Astrocyte (in vitro differentiated cells and primary cell): ENCODE results near the gene PPIAL4G. TPM values are rescaled to one million over a fixed set of nuclear protein-coding genes. Genes with fewer than 3 reads are reported as not detected.
A peak's percentile ranks its signal among the peaks of the same experiment; 100 is the strongest.
"Not testable (repeated sequence)": the region's sequence is repeated elsewhere in the genome, so short reads cannot be mapped to it uniquely, and the experiment has no call there.

Experiments used
- DNase-seq: peaks from one replicate; pipeline ENCODE4 v3.0.0-alpha.2; 2010; ENCODE audit warnings: low read depth
- FAIRE-seq: peaks from 2 replicates; lab custom pipeline; 2011; peaks lifted over from hg19 to GRCh38; lab: Jason Lieb, UNC
- H2AFZ ChIP-seq: 2 replicates; pipeline ENCODE4 v1.6.0; 2012; ENCODE audit warnings: low read depth, low read length, inconsistent platforms
- H3K27ac ChIP-seq: 2 replicates; pipeline ENCODE4 v1.5.1; 2011; ENCODE audit warnings: low read depth, low read length, inconsistent platforms
- H3K27me3 ChIP-seq: 2 replicates; pipeline ENCODE4 v1.6.0; 2011; ENCODE audit warnings: low read length, inconsistent platforms; ENCODE audit not compliant: insufficient read depth
- H3K36me3 ChIP-seq: 2 replicates; pipeline ENCODE4 v1.5.1; 2011; ENCODE audit warnings: low read length, inconsistent platforms; ENCODE audit not compliant: insufficient read depth
- H3K4me1 ChIP-seq: 2 replicates; pipeline ENCODE4 v1.5.1; 2011; ENCODE audit warnings: low read length, inconsistent platforms; ENCODE audit not compliant: insufficient read depth
- H3K4me2 ChIP-seq: 2 replicates; pipeline ENCODE4 v1.6.0; 2012; ENCODE audit warnings: low read length, inconsistent platforms
- H3K4me3 ChIP-seq: 2 replicates; pipeline ENCODE4 v1.5.1; 2011; ENCODE audit warnings: low read depth, mild to moderate bottlenecking, low read length, inconsistent platforms; ENCODE audit not compliant: insufficient read depth
- H3K79me2 ChIP-seq: 2 replicates; pipeline ENCODE4 v1.6.0; 2012; ENCODE audit warnings: mild to moderate bottlenecking, low read length, inconsistent platforms; ENCODE audit not compliant: insufficient read depth
- H3K9ac ChIP-seq: 2 replicates; pipeline ENCODE4 v1.6.0; 2012; ENCODE audit warnings: mild to moderate bottlenecking, low read length, inconsistent platforms
- H3K9me3 ChIP-seq: 2 replicates; pipeline ENCODE4 v1.5.1; 2012; ENCODE audit warnings: low read depth, mild to moderate bottlenecking, low read length, inconsistent platforms; ENCODE audit not compliant: insufficient read depth
- H4K20me1 ChIP-seq: 2 replicates; pipeline ENCODE4 v1.6.0; 2012; ENCODE audit warnings: low read length, inconsistent platforms; ENCODE audit not compliant: insufficient read depth
- H3K27ac Mint-ChIP-seq: one replicate; pipeline ENCODE4 v1.8.0; 2021; ENCODE audit warnings: mild to moderate bottlenecking, mixed read lengths; ENCODE audit not compliant: unreplicated experiment
- H3K27me3 Mint-ChIP-seq: one replicate; pipeline ENCODE4 v1.8.0; 2021; ENCODE audit warnings: low read depth, mixed read lengths; ENCODE audit not compliant: unreplicated experiment
- H3K36me3 Mint-ChIP-seq: one replicate; pipeline ENCODE4 v1.8.0; 2021; ENCODE audit warnings: low read depth, mixed read lengths; ENCODE audit not compliant: unreplicated experiment
- H3K4me1 Mint-ChIP-seq: one replicate; pipeline ENCODE4 v1.8.0; 2021; ENCODE audit warnings: low read depth, mixed read lengths; ENCODE audit not compliant: unreplicated experiment
- H3K4me3 Mint-ChIP-seq: one replicate; pipeline ENCODE4 v1.8.0; 2021; ENCODE audit warnings: mild to moderate bottlenecking, moderate library complexity, mixed read lengths; ENCODE audit not compliant: unreplicated experiment
- H3K9me3 Mint-ChIP-seq: one replicate; pipeline ENCODE4 v1.8.0; 2021; ENCODE audit warnings: mild to moderate bottlenecking, mixed read lengths; ENCODE audit not compliant: unreplicated experiment
- total RNA-seq: library from RNA; stranded (reverse); gene quantifications from 2 replicates; pipeline ENCODE4 v1.2.1, GENCODE V29; 2021

Gene PPIAL4G
- total RNA-seq, 1 donor from 2014 or later: not detected

DNA sequence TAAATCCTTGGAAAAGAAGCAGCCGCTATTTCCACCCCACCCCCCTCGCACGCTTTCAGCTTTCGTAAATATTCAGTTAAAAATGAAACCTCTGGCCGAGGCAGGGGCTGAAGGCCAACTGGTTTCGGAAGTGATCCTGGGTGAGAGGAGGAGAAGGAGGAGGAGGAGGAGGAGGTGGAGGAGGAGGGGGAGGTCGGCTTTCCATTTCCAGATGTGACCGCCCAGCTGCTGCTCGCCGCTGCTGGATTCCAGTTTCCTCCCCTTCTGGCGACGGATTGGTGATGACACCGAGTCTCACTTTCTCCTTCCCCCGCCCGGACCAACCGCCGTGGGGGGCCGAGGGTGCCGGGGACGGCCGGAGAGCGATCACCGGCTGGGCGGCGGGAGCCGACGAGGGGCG, 23.4 kb downstream of the PPIAL4G start:
- not testable (repeated sequence) for H3K9me3 ChIP-seq, H3K27ac ChIP-seq, FAIRE-seq, H3K4me1 ChIP-seq, H3K9ac ChIP-seq, H3K27me3 ChIP-seq, H3K4me1 Mint-ChIP-seq, H2AFZ ChIP-seq, DNase-seq, H3K9me3 Mint-ChIP-seq, H3K36me3 Mint-ChIP-seq, H4K20me1 ChIP-seq, H3K36me3 ChIP-seq, H3K79me2 ChIP-seq, H3K27ac Mint-ChIP-seq, H3K27me3 Mint-ChIP-seq
- Histone ChIP-seq H3K4me3 (peak overlapping the region; percentile 59), H3K4me2 (peak overlapping the region; percentile 78)
- H3K4me3 Mint-ChIP-seq: peak overlapping the region; percentile 73

DNA sequence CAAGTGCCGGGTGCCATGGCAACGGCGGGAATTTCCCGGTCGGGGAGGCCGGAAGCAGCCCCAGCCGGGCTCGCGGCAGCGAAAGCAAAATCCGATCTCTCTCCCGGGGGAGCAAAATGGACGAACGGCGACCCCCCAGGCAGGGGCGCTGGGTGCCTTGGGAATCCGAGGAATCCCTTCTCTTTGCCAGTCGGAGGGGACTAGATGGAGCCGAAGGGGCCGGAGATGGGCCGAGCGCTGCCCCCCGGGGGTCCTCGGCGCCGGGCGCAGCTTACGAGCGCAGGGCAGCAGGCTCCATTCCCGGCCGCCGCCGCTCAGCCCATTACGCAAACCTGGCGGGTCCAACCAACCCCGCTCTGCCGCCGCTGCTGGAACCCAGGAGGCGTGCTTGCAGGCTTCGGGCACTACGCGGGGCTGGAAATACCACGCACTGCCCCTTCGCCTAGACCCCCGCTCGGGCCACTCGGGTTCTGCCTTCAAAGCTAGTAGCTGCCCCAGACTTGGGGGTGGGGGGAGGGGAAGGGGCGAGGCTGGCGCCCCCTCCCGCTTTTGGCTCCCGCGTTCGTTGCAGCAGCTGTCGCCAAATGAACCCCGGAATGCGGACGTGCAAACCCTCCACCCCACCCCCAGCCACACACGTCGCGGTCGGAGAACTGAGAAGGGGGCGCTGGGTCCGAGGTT, 24.1 kb downstream of the PPIAL4G start:
- H3K36me3 ChIP-seq, H3K4me1 Mint-ChIP-seq, H3K9me3 ChIP-seq, H3K4me1 ChIP-seq, H3K36me3 Mint-ChIP-seq, H3K79me2 ChIP-seq, DNase-seq, H3K27me3 Mint-ChIP-seq, H4K20me1 ChIP-seq, H3K27ac Mint-ChIP-seq, H3K9me3 Mint-ChIP-seq, H3K27me3 ChIP-seq, FAIRE-seq: not testable (repeated sequence)
- Histone ChIP-seq H3K4me3 (peak overlapping the region; percentile 59), H3K4me2 (peak overlapping the region; percentile 78), H2AFZ (peak overlapping the region; percentile 18), H3K27ac (peak overlapping the region; percentile 26), H3K9ac (peak overlapping the region; percentile 73)
- peak overlapping the region; percentile 74 for H3K4me3 Mint-ChIP-seq

DNA sequence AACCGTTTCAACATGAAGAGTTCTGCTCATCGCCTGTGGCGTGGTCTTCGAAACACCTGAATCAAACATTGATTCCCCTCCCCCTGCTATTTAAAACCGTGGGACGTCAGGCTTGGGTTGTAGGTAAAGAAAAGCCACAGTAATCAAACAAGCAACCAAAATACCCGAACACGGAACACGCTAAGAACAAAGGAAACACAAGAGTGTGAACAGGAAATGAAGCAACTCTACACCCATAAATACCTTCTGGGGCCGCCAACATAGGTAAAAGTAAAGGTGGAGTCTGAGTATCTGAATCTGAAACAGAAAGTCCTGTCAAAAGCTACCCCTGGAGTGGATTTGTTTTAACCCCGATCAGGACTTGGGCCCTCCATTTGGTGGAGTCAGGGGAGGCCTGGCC, 24.7 kb downstream of the PPIAL4G start:
- H3K9ac ChIP-seq: peak overlapping the region; percentile 63
- H3K4me3 Mint-ChIP-seq: peak overlapping the region; percentile 91

DNA sequence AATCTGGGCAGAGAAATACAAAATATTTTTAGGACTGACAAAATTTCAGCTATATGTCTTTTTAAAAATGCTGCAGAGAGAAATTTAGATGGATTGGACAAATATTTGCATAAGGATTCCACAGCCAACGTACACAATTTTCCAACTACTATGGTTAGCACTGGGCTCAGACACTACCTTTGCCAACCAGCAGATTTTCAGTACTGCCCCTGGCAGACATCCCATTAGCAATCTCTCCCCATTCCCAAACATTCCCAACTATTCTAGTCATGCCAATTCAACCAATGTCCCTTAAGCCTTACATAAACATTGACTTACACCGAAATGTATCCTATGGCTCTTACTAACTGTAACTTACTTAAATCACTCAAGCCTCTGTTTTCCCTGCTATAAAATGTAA, 30.3 kb downstream of the PPIAL4G start:
- not testable (repeated sequence) for H3K27ac ChIP-seq, H2AFZ ChIP-seq, H3K79me2 ChIP-seq, H3K36me3 Mint-ChIP-seq, H3K9ac ChIP-seq, FAIRE-seq, H3K4me2 ChIP-seq, H3K27me3 ChIP-seq, H3K4me1 ChIP-seq, H3K27me3 Mint-ChIP-seq, H3K9me3 ChIP-seq, H4K20me1 ChIP-seq, H3K27ac Mint-ChIP-seq, H3K4me3 Mint-ChIP-seq, H3K9me3 Mint-ChIP-seq, H3K4me3 ChIP-seq, H3K36me3 ChIP-seq, H3K4me1 Mint-ChIP-seq
- DNase-seq: peak; percentile 40

More for the DNA sequence above, 24.7 kb downstream of the PPIAL4G start:
- H3K36me3 ChIP-seq, H3K9me3 Mint-ChIP-seq, H3K27ac ChIP-seq, H3K36me3 Mint-ChIP-seq, DNase-seq, H3K4me1 ChIP-seq, H3K27me3 Mint-ChIP-seq, H3K79me2 ChIP-seq, FAIRE-seq, H3K27me3 ChIP-seq, H2AFZ ChIP-seq, H3K4me1 Mint-ChIP-seq, H3K9me3 ChIP-seq, H4K20me1 ChIP-seq: not testable (repeated sequence)
- peak overlapping the region; percentile 50 for H3K4me3 ChIP-seq
- H3K27ac Mint-ChIP-seq: peak overlapping the region; percentile 58
- H3K4me2 ChIP-seq: peak overlapping the region; percentile 77

DNA sequence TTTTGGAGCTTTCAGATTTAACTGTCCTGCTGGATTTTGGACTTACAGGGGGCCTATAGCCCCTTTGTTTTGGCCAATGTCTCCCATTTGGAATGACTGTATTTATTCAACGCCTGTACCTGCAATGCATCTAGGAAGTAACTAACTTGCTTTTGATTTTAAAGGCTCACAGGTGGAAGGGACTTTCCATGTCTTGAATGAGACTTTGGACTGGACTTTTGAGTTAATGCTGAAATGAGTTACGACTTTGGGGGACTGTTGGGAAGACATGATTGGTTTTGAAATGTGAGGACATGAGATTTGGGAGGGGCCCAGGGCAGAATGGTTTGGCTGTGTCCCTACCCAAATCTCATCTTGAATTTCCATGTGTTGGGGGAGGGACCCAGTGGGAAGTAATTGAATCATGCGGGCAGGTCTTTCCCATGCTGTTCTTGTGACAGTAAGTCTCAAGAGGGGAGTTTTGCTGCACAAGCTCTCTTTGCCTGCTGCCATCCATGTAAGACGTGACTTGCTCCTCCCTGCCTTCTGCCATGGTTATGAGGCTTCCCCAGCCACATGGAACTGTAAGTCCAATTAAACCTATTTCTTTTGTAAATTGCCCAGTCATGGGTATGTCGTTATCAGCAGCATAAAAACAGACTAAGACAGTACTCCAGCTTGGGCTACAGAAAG, 43.3 kb downstream of the PPIAL4G start:
- H3K9ac ChIP-seq, H3K36me3 ChIP-seq, H3K27me3 ChIP-seq, H3K9me3 Mint-ChIP-seq, H3K4me1 Mint-ChIP-seq, H3K27ac ChIP-seq, H3K4me1 ChIP-seq, H3K79me2 ChIP-seq, DNase-seq, H3K27ac Mint-ChIP-seq, H3K9me3 ChIP-seq, FAIRE-seq, H2AFZ ChIP-seq, H3K27me3 Mint-ChIP-seq, H3K4me3 Mint-ChIP-seq, H3K4me2 ChIP-seq, H3K4me3 ChIP-seq: not testable (repeated sequence)
- H4K20me1 ChIP-seq: peaks cover 10% of the 10 kb centered on the region
- H3K36me3 Mint-ChIP-seq: peaks cover 11% of the 10 kb centered on the region
